CD14-positive monocyte (primary cell): ENCODE measurements around the gene EFCAB8. TPM values are rescaled to one million over a fixed set of nuclear protein-coding genes. Genes with fewer than 3 reads are reported as not detected.

Source experiments
- DNase-seq, 3 donors: peaks; one replicate each; pipeline ENCODE4 v3.0.0-alpha.2; 2011 to 2022
- H2AFZ ChIP-seq: 2 replicates; pipeline ENCODE4 v1.6.0; 2012; ENCODE audit warnings: mild to moderate bottlenecking, low read depth, low read length, inconsistent platforms; ENCODE audit not compliant: insufficient read depth, poor library complexity, severe bottlenecking
- H3K27ac ChIP-seq, 2 donors: 1 replicate in 1 of 2; 2 replicates in 1 of 2; pipeline ENCODE4 v1.5.1; 2012 to 2013; ENCODE audit warnings: low read length in 2 of 2, control low read depth in 1 of 2, inconsistent platforms in 1 of 2, low read depth in 1 of 2, mild to moderate bottlenecking in 1 of 2
- H3K27me3 ChIP-seq, 2 donors: one replicate each; pipeline versions ENCODE4 v1.6.0 to v1.6.1; 2011 to 2013; ENCODE audit warnings: low read length in 2 of 2; ENCODE audit not compliant: control insufficient read depth in 2 of 2, insufficient read depth in 2 of 2
- H3K36me3 ChIP-seq, 2 donors: replicated peaks in 1 of 2; 1 replicate in 1 of 2; 2 replicates in 1 of 2; pipeline versions ENCODE4 v1.5.1 to v1.6.1; 2012 to 2013; ENCODE audit warnings: low read length in 2 of 2, control low read depth in 1 of 2, inconsistent platforms in 1 of 2, mild to moderate bottlenecking in 1 of 2; ENCODE audit not compliant: insufficient read depth in 2 of 2, control insufficient read depth in 1 of 2
- H3K4me1 ChIP-seq, 2 donors: 1 replicate in 1 of 2; 2 replicates in 1 of 2; pipeline versions ENCODE4 v1.5.1 to v1.6.1; 2012 to 2013; ENCODE audit warnings: low read length in 2 of 2, control low read depth in 1 of 2, inconsistent platforms in 1 of 2, mild to moderate bottlenecking in 1 of 2, moderate library complexity in 1 of 2; ENCODE audit not compliant: insufficient read depth in 2 of 2, control insufficient read depth in 1 of 2
- H3K4me2 ChIP-seq: replicated peaks from 2 replicates; pipeline ENCODE3; 2012; ENCODE audit warnings: low read length, moderate library complexity, mild to moderate bottlenecking; ENCODE audit not compliant: poor library complexity, severe bottlenecking; ENCODE audit errors: extremely low read depth
- H3K4me3 ChIP-seq, 3 experiments: fragments of 200-600 bp in 1 of 3; sonication (generic) in 1 of 3; replicated peaks in 1 of 3; 1 replicate in 2 of 3; 2 replicates in 1 of 3; pipeline ENCODE4 v1.5.1; 2011 to 2013; ENCODE audit warnings: low read length in 3 of 3, mild to moderate bottlenecking in 3 of 3, control low read depth in 2 of 3, low read depth in 2 of 3, inconsistent platforms in 1 of 3, moderate library complexity in 1 of 3
- H3K79me2 ChIP-seq: 2 replicates; pipeline ENCODE4 v1.6.0; 2012; ENCODE audit warnings: mild to moderate bottlenecking, control low read depth, inconsistent platforms, low read length, moderate library complexity; ENCODE audit not compliant: insufficient read depth
- H3K9ac ChIP-seq: 2 replicates; pipeline ENCODE4 v1.6.0; 2017; ENCODE audit warnings: low read length, mild to moderate bottlenecking; ENCODE audit not compliant: insufficient read depth, poor library complexity, severe bottlenecking
- H3K9me3 ChIP-seq, 2 donors: replicated peaks in 1 of 2; 1 replicate in 1 of 2; 2 replicates in 1 of 2; pipeline versions ENCODE4 v1.5.1 to v1.6.1; 2012 to 2013; ENCODE audit warnings: low read length in 2 of 2, control low read depth in 1 of 2; ENCODE audit not compliant: control insufficient read depth in 1 of 2, insufficient read depth in 1 of 2
- H4K20me1 ChIP-seq: 2 replicates; pipeline ENCODE4 v1.6.0; 2012; ENCODE audit warnings: mild to moderate bottlenecking, low read length, control low read depth, moderate library complexity; ENCODE audit not compliant: insufficient read depth
- H3K27ac Mint-ChIP-seq, 7 donors: one replicate each; pipeline ENCODE4 v1.8.0; 2020; ENCODE audit warnings: mild to moderate bottlenecking in 7 of 7, mixed read lengths in 7 of 7, moderate library complexity in 6 of 7, inconsistent platforms in 2 of 7
- H3K27me3 Mint-ChIP-seq, 3 donors: one replicate each; pipeline ENCODE4 v1.8.0; 2021 to 2022; ENCODE audit warnings: low read depth in 3 of 3, mild to moderate bottlenecking in 3 of 3, mixed read lengths in 3 of 3, moderate library complexity in 3 of 3, inconsistent platforms in 1 of 3
- H3K36me3 Mint-ChIP-seq, 2 donors: one replicate each; pipeline ENCODE4 v1.8.0; 2020; ENCODE audit warnings: mixed read lengths in 2 of 2, inconsistent platforms in 1 of 2, mild to moderate bottlenecking in 1 of 2
- H3K4me1 Mint-ChIP-seq: one replicate; pipeline ENCODE4 v1.8.0; 2020; ENCODE audit warnings: mild to moderate bottlenecking, mixed read lengths
- H3K4me3 Mint-ChIP-seq, 2 donors: one replicate each; pipeline ENCODE4 v1.8.0; 2020; ENCODE audit warnings: mild to moderate bottlenecking in 2 of 2, mixed read lengths in 2 of 2, moderate library complexity in 1 of 2
- H3K9me3 Mint-ChIP-seq, 7 donors: one replicate each; pipeline ENCODE4 v1.8.0; 2020 to 2022; ENCODE audit warnings: mixed read lengths in 7 of 7, mild to moderate bottlenecking in 6 of 7, moderate library complexity in 6 of 7, inconsistent platforms in 2 of 7
- WGBS: methylation state at CpG from one replicate; pipeline ENCODE4 v1.1.5; 2013; ENCODE audit warnings: missing lambda C conversion rate; ENCODE audit not compliant: insufficient coverage; 5-methylcytosine and 5-hydroxymethylcytosine counted together
- intact Hi-C, 2 donors: fragments of 100-400 bp; cut with micrococcal nuclease; formaldehyde crosslinking; loops; one replicate each; pipeline versions ENCODE4 v1.15.0 to v1.15.1; 2023
- polyA plus RNA-seq, 3 donors: library from polyadenylated mRNA; depleted of rRNA in 1 of 3; unstranded in 2 of 3; stranded (reverse) in 1 of 3; fragments of 300-500 nt in 2 of 3; fragments of >200 nt in 1 of 3; fragmentation: Illumina TruSeq in 2 of 3; gene quantifications; 1 replicate in 2 of 3; 2 replicates in 1 of 3; pipeline ENCODE4 v1.2.3, GENCODE V29; 2012 to 2021
- TF ChIP-seq, protein P1 (sequence below): fragments of 200-600 bp; IDR thresholded peaks from one replicate; pipeline ENCODE4 v1.8.0; 2022; ENCODE audit warnings: antibody characterized with exemption, mild to moderate bottlenecking

Gene EFCAB8
- polyA plus RNA-seq, 3 donors = 0.45 TPM; not detected in 2

DNA sequence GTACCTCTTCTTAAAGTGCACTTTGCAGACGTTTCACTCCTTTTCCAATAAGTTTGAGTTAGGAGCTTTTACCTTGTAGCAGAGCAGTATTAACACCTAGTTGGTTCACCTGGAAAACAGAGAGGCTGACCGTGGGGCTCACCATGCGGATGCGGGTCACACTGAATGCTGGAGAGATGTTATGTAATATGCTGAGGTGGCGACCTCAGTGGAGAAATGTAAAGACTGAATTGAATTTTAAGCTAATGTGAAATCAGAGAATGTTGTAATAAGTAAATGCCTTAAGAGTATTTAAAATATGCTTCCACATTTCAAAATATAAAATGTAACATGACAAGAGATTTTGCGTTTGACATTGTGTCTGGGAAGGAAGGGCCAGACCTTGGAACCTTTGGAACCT is 9.9 kb upstream of the EFCAB8 start:
- H3K4me2 ChIP-seq = no peak overlapping the region
- H2AFZ ChIP-seq = no peak overlapping the region
- no peaks in the 10 kb centered on the region for H3K4me1 Mint-ChIP-seq
- no peaks in the 10 kb centered on the region for H3K9me3 Mint-ChIP-seq
- H3K36me3 ChIP-seq = peaks cover 70 to 100% of the 10 kb centered on the region in 2 donors
- H4K20me1 ChIP-seq = peaks cover 46% of the 10 kb centered on the region
- H3K9me3 ChIP-seq = no peaks in the 10 kb centered on the region
- no peak overlapping the region for H3K4me3 Mint-ChIP-seq
- no peak for DNase-seq
- H3K27ac ChIP-seq = no peak overlapping the region
- H3K79me2 ChIP-seq = peaks cover 25% of the 10 kb centered on the region
- H3K27me3 ChIP-seq = no peaks in the 10 kb centered on the region
- H3K4me1 ChIP-seq = no peaks in the 10 kb centered on the region
- peaks cover 0 to 1% (median 0%) of the 10 kb centered on the region in 3 donors for H3K27me3 Mint-ChIP-seq
- TF ChIP-seq, protein P1, sequence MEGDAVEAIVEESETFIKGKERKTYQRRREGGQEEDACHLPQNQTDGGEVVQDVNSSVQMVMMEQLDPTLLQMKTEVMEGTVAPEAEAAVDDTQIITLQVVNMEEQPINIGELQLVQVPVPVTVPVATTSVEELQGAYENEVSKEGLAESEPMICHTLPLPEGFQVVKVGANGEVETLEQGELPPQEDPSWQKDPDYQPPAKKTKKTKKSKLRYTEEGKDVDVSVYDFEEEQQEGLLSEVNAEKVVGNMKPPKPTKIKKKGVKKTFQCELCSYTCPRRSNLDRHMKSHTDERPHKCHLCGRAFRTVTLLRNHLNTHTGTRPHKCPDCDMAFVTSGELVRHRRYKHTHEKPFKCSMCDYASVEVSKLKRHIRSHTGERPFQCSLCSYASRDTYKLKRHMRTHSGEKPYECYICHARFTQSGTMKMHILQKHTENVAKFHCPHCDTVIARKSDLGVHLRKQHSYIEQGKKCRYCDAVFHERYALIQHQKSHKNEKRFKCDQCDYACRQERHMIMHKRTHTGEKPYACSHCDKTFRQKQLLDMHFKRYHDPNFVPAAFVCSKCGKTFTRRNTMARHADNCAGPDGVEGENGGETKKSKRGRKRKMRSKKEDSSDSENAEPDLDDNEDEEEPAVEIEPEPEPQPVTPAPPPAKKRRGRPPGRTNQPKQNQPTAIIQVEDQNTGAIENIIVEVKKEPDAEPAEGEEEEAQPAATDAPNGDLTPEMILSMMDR = no peak
- peaks cover 81 to 98% of the 10 kb centered on the region in 2 donors for H3K36me3 Mint-ChIP-seq
- H3K27ac Mint-ChIP-seq = peak overlapping the region in 2 of 7 donors; percentile 27 to 67
- WGBS = 83% methylated on average over 1 of the region's 6 CpGs
- H3K9ac ChIP-seq = no peak overlapping the region
- no peak overlapping the region for H3K4me3 ChIP-seq
- intact Hi-C loops = no loop called here

DNA sequence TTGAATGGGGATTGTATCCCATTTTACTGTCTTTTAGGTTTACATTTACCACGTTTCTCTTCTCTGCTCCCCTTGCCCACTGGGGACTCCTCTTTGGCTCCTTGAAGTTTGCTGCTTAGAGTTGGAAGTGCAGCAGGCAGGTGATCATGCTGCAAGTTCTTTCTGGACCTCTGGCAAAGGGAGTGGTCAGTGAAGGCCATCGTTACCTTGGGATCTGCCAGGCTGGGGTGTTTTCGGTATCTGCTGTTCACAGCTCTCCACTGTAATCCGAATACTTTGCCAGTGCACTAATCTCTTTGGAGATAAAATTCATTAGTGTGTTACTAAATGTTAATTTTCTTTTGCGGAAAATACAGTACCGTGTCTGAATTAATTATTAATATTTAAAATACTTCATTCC is 9.1 kb upstream of the EFCAB8 start:
- Histone ChIP-seq H2AFZ (no peak overlapping the region), H3K27ac (no peak overlapping the region), H3K4me2 (no peak overlapping the region), H3K27me3 (no peaks in the 10 kb centered on the region), H3K9ac (no peak overlapping the region), H3K9me3 (no peaks in the 10 kb centered on the region), H3K79me2 (peaks cover 17% of the 10 kb centered on the region), H3K36me3 (peaks cover 67 to 99% of the 10 kb centered on the region in 2 donors), H4K20me1 (peaks cover 38% of the 10 kb centered on the region), H3K4me3 (no peak overlapping the region), H3K4me1 (no peaks in the 10 kb centered on the region)
- H3K9me3 Mint-ChIP-seq = no peaks in the 10 kb centered on the region
- H3K4me3 Mint-ChIP-seq = no peak overlapping the region
- H3K36me3 Mint-ChIP-seq = peaks cover 77 to 92% of the 10 kb centered on the region in 2 donors
- DNase-seq = no peak
- peak overlapping the region in 3 of 7 donors; percentile 14 to 44 (median 23) for H3K27ac Mint-ChIP-seq
- H3K4me1 Mint-ChIP-seq = no peaks in the 10 kb centered on the region
- peaks cover 0 to 1% (median 0%) of the 10 kb centered on the region in 3 donors for H3K27me3 Mint-ChIP-seq
- TF ChIP-seq, protein P1 = no peak
- intact Hi-C loops = no loop called here
- WGBS = 100% methylated on average over 2 of the region's 6 CpGs
